PC-3 (cell line): Measurements from ENCODE around the gene PPP2R3B. TPM values are rescaled to one million over a fixed set of nuclear protein-coding genes. Genes with fewer than 3 reads are reported as not detected.
"Not testable (repeated sequence)": the region's sequence is repeated elsewhere in the genome, so short reads cannot be mapped to it uniquely, and the experiment has no call there.

Experiments
- ATAC-seq: fragments of 200-7000 bp; cut with Tn5 transposase; 2 replicates; pipeline ENCODE4 v1.9.1; 2020; ENCODE audit warnings: mild to moderate bottlenecking, moderate library complexity
- BruUV-seq: library from RNA; stranded (reverse); fragments of 400-500 nt; replicated peaks from 2 replicates; lab custom pipeline; 2021; lab: Mats Ljungman, UMichigan
- CTCF ChIA-PET: fragments of 300-600 bp; sonication (Branson Sonifier 250); formaldehyde crosslinking; loops from one replicate; lab custom pipeline; 2022; ENCODE audit warnings: antibody characterized with exemption; lab: Charles Lee
- POLR2A ChIA-PET: fragments of 300-600 bp; sonication (Branson Sonifier 250); formaldehyde crosslinking; loops from one replicate; lab custom pipeline; 2022; ENCODE audit warnings: antibody characterized with exemption; ENCODE audit not compliant: unreplicated experiment; lab: Charles Lee
- DNase-seq: peaks from one replicate; pipeline ENCODE4 v3.0.0-alpha.2; 2015
- H2AFZ ChIP-seq: fragments of 300-600 bp; sonication (generic); 2 replicates; pipeline ENCODE4 v1.6.0; 2016; ENCODE audit warnings: antibody characterized with exemption, low read length
- H3F3A ChIP-seq: fragments of 300-600 bp; sonication (generic); one replicate; pipeline ENCODE4 v1.6.0; 2017; ENCODE audit warnings: antibody characterized with exemption, low read length, control low read depth, mild to moderate bottlenecking; ENCODE audit not compliant: unreplicated experiment
- H3K27ac ChIP-seq: fragments of 300-600 bp; sonication (generic); 2 replicates; pipeline ENCODE4 v1.5.1; 2016; ENCODE audit warnings: mild to moderate bottlenecking, low read length
- H3K27me3 ChIP-seq: fragments of 300-600 bp; sonication (generic); 2 replicates; pipeline ENCODE4 v1.6.1; 2016; ENCODE audit warnings: low read length, mixed read lengths
- H3K36me3 ChIP-seq: fragments of 300-600 bp; sonication (generic); 2 replicates; pipeline ENCODE4 v1.6.1; 2016; ENCODE audit warnings: low read depth, mixed run types, low read length, mixed read lengths
- H3K4me1 ChIP-seq: fragments of 300-600 bp; sonication (generic); 2 replicates; pipeline ENCODE4 v1.5.1; 2016; ENCODE audit warnings: low read length; ENCODE audit not compliant: insufficient read depth
- H3K4me2 ChIP-seq: fragments of 300-600 bp; sonication (generic); 2 replicates; pipeline ENCODE4 v1.6.0; 2016; ENCODE audit warnings: low read length
- H3K4me3 ChIP-seq: fragments of 300-600 bp; sonication (generic); 2 replicates; pipeline ENCODE4 v1.5.1; 2016; ENCODE audit warnings: mild to moderate bottlenecking, low read length, mixed read lengths
- H3K79me2 ChIP-seq: fragments of 300-600 bp; sonication (generic); 2 replicates; pipeline ENCODE4 v1.6.1; 2017; ENCODE audit warnings: low read length, mixed read lengths
- H3K9ac ChIP-seq: fragments of 300-600 bp; sonication (generic); 2 replicates; pipeline ENCODE4 v1.6.0; 2016; ENCODE audit warnings: mild to moderate bottlenecking, low read length
- H3K9me2 ChIP-seq: fragments of 300-600 bp; sonication (generic); replicated peaks from 2 replicates; pipeline ENCODE4 v1.6.1; 2016; ENCODE audit warnings: mixed run types, low read length, mixed read lengths
- H3K9me3 ChIP-seq: fragments of 300-600 bp; sonication (generic); 2 replicates; pipeline ENCODE4 v1.6.1; 2016; ENCODE audit warnings: low read length, mixed read lengths
- H4K20me1 ChIP-seq: fragments of 300-600 bp; sonication (generic); 2 replicates; pipeline ENCODE4 v1.6.1; 2016; ENCODE audit warnings: low read length, mixed read lengths
- CTCF ChIP-seq: fragments of 300-600 bp; sonication (generic); conservative IDR thresholded peaks from 2 replicates; pipeline ENCODE4 v1.5.1; 2017; ENCODE audit warnings: antibody characterized with exemption, low read depth, mild to moderate bottlenecking, low read length
- EZH2 ChIP-seq: fragments of 300-600 bp; sonication (generic); IDR thresholded peaks from one replicate; pipeline ENCODE4 v1.6.1; 2017; ENCODE audit warnings: antibody characterized with exemption, mild to moderate bottlenecking, low read length; ENCODE audit not compliant: unreplicated experiment
- EZH2phosphoT487 ChIP-seq: fragments of 300-600 bp; sonication (generic); IDR thresholded peaks from 2 replicates; pipeline ENCODE4 v1.6.1; 2018; ENCODE audit warnings: mild to moderate bottlenecking, antibody characterized with exemption, low read length, borderline replicate concordance
- intact Hi-C: fragments of 100-400 bp; cut with micrococcal nuclease; formaldehyde crosslinking; loops from 2 replicates; pipeline ENCODE4 v1.9.0; 2023
- total RNA-seq: library from RNA; depleted of rRNA; stranded (reverse); fragments of >200 nt; gene quantifications from 2 replicates; pipeline ENCODE4 v1.2.3, GENCODE V29; 2014

The PPP2R3B gene
- total RNA-seq, 1 experiment from 2014 or later: 35.4 TPM

DNA sequence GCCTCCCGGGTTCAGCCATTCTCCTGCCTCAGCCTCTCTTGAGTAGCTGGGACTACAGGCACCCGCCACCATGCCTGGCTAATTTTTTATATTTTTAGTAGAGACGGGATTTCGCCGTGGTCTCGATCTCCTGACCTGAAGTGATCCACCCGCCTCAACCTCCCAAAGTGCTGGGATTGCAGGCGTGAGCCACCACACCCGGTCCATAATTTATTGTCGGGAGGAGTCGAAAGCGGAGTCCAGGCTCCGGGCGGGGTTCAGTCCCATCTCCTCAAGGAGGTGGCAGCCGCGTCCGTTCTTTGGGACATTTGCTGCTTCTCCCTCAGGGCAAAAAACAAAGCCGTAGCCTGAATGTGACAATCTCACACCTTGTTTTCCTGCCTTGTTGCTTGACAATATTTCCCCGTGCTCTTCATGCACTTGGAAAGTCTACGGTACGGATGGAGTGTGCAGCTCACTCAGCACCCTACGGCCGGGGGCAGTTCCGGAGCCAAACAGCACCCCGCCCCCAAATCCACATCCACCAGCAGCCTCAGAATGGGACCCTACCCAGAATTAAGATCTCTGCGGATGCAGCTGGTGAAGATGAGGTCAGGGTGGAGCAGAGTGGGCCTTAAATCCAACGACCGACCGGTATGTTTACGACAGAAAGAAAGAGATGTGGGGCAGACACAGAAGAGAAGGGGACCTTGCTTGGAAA lies 77.7 kb downstream of the PPP2R3B start:
- Histone ChIP-seq H2AFZ (no peak overlapping the region), H3K9me2 (no peaks in the 10 kb centered on the region), H3K9me3 (no peaks in the 10 kb centered on the region), H3K27ac (no peak overlapping the region), H3F3A (no peaks in the 10 kb centered on the region), H3K4me1 (no peaks in the 10 kb centered on the region), H3K9ac (no peak overlapping the region), H3K4me2 (no peak overlapping the region), H4K20me1 (no peaks in the 10 kb centered on the region), H3K27me3 (no peaks in the 10 kb centered on the region), H3K79me2 (no peaks in the 10 kb centered on the region), H3K4me3 (no peak overlapping the region), H3K36me3 (peaks cover 10% of the 10 kb centered on the region; the same call in 1 of the 2 replicates)
- POLR2A ChIA-PET: no interaction called here
- CTCF ChIA-PET: no interaction called here
- DNase-seq (no peak), ATAC-seq (no peak)
- intact Hi-C loops: no loop called here
- BruUV-seq: no TSS peak
- no peak for TF ChIP-seq EZH2phosphoT487
- TF ChIP-seq CTCF: no peak
- no peak for TF ChIP-seq EZH2

DNA sequence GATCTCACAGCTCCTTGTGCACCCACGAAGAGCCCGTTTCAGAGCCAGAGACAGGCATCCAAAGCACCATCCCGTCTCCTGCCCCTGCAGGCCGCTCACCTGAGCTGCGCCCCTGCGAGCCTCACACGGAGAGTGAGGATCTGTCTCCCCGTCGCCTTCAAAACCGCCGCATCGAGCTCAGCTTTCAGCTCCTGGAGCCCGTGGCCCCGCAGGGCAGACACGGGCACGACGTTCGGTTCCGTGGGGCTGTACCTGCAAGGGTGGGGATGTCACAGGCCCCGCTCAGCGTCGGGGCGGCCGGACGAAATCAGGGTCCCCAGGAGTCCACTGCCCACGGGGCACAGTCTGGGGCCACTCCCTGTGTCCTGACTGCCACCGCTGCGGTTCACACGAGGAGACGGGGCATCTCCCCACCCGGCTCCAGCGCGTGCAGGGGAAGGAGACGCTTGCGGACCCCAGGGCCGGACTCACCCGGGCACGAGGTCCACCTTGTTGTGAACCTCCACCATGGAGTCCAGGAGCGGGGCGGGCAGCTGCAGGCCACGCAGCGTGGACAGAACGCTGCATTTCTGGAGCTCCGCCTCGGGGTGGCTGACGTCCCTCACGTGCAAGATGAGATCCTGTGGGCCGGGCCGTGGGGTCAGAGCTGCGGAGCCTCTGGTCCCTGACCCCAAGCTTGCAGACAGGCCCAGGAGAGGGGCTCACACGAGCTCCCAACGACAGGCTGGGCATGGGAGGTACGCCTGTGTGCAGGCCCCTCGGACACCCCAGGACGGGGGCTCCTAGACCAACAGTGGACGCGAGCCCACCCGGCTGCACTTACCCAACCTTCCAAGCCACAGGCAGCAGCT lies 79.2 kb downstream of the PPP2R3B start:
- no peak overlapping the region for H3K4me2 ChIP-seq
- no peaks in the 10 kb centered on the region for H3K27me3 ChIP-seq
- no TSS peak for BruUV-seq

GRCh38 chrX:306614-307251 lies 80.0 kb downstream of the PPP2R3B start:
- H3K4me3 ChIP-seq, H3K27ac ChIP-seq, intact Hi-C loops, POLR2A ChIA-PET, H4K20me1 ChIP-seq, H3K9me3 ChIP-seq, H3K79me2 ChIP-seq, DNase-seq, BruUV-seq, CTCF ChIA-PET, H3K9ac ChIP-seq, ATAC-seq, H2AFZ ChIP-seq, H3K9me2 ChIP-seq, H3K4me1 ChIP-seq, H3K4me2 ChIP-seq, H3K27me3 ChIP-seq, H3F3A ChIP-seq: not testable (repeated sequence)
- H3K36me3 ChIP-seq: peaks cover 10% of the 10 kb centered on the region; the same call in 1 of the 2 replicates

More for the DNA sequence above, 79.2 kb downstream of the PPP2R3B start:
- Histone ChIP-seq H3K9me2 (no peaks in the 10 kb centered on the region), H3K4me3 (no peak overlapping the region), H3K36me3 (peaks cover 10% of the 10 kb centered on the region; the same call in 1 of the 2 replicates), H3K9me3 (no peaks in the 10 kb centered on the region), H3F3A (no peaks in the 10 kb centered on the region), H3K4me1 (no peaks in the 10 kb centered on the region), H4K20me1 (no peaks in the 10 kb centered on the region), H3K27ac (no peak overlapping the region), H3K9ac (no peak overlapping the region), H2AFZ (no peak overlapping the region), H3K79me2 (no peaks in the 10 kb centered on the region)
- ATAC-seq: no peak
- no peak for DNase-seq
- POLR2A ChIA-PET: no interaction called here
- TF ChIP-seq EZH2phosphoT487 (no peak), CTCF (no peak)
- CTCF ChIA-PET: no interaction called here
- intact Hi-C loops: no loop called here

DNA sequence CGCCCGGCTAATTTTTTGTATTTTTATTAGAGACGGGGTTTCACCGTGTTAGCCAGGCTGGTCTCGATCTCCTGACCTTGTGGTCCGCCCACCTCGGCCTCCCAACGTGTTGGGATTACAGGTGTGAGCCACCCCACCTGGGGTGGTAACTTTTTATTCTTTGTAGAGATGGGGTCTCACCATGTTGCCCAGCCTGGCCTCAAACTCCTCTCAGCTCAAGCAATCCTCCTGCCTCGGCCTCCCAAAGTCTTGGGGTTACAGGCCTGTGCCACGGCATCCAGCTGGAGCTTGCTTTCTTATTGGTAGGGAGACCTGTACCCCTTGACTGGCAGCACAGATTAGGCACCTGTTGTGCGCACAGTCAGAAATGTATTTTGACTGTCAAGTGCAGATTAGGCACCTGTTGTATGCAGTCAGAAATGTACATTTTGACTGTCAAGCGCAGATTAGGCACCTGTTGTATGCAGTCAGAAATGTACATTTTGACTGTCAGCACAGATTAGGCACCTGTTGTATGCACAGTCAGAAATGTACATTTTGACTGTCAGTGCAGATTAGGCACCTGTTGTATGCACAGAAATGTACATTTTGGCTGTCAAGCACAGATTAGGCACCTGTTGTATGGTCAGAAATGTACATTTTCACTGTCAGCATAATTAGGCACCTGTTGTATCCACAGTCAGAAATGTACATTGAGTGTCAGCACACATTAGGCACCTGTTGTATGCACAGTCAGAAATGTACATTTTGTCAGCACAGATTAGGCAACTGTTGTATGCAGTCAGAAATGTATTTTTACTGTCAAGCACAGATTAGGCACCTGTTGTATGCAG lies 80.7 kb downstream of the PPP2R3B start:
- H3K79me2 ChIP-seq, H3K4me2 ChIP-seq, BruUV-seq, H2AFZ ChIP-seq, H3K27me3 ChIP-seq, H3K9me2 ChIP-seq, H3F3A ChIP-seq, H3K9me3 ChIP-seq, H3K4me1 ChIP-seq, H3K9ac ChIP-seq, CTCF ChIA-PET, POLR2A ChIA-PET, H4K20me1 ChIP-seq, ATAC-seq, H3K4me3 ChIP-seq, DNase-seq, intact Hi-C loops, H3K27ac ChIP-seq: not testable (repeated sequence)
- peaks cover 10% of the 10 kb centered on the region; the same call in 1 of the 2 replicates for H3K36me3 ChIP-seq
